GM19324 (cell line): ENCODE results near the gene TBC1D17.

Source experiments
- ATAC-seq: cut with Tn5 transposase; IDR thresholded peaks from one replicate; pipeline ENCODE4 v1.9.1; 2021; ENCODE audit warnings: mild to moderate bottlenecking, moderate library complexity; ENCODE audit not compliant: unreplicated experiment, low FRiP score

TBC1D17 gene

DNA sequence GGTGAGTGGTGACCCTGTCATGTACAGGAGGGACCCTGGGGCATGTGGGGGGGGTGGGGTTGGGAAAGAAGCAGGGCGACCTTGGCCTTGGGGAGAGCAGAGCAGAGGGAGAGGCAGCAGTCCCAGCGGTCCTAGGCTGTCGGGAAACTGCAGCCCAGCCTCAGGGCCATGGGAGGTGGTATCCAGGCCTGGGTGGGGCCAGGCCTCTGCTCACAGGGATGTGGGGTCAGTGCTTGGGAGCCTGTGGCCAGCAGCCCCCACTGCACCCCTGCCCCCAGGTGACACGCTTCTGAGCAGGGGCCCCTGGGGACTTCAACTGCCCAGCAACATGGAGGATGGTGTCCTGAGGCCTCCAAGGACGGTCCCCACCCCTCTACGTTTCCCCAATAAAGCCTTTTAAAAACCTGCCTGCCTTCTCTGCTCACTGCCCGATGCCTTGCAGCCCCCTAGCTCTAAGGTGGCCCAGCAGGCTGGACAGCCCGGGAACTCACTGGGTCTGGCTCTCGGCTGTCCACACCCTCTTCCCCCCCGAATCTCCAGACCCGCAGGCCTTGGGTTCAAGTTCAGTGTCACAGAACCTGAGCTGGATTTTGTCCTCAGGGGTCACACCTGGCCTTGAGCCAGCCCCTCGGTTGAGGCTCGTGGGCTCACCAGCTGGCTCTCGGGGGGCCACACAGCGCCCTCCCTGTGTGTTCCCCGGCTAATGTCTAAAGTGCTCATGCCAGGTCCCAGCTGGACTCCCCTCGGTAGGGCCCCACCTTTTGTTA lies 17.0 kb upstream of the TBC1D17 start:
- no peak for ATAC-seq

DNA sequence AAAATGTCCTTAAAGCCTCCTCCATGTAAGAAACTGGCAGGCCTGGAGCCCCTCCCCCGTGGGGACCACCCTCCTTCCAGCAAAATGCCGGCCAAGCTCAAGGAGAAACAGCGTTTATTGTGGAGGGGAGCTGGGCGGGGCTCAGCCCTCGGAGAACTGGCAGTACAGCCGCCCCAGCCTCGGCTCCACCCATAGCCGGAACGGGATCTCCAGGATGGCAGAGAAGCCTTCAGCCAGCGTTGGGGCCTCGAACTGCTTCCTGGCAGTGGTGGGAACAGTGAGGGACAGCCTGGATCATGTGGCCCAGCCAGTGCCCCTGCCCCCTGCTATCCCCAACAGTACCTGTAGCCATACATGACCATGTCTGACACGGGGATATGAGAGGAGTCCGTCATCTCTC lies 16.4 kb upstream of the TBC1D17 start:
- ATAC-seq = no peak

DNA sequence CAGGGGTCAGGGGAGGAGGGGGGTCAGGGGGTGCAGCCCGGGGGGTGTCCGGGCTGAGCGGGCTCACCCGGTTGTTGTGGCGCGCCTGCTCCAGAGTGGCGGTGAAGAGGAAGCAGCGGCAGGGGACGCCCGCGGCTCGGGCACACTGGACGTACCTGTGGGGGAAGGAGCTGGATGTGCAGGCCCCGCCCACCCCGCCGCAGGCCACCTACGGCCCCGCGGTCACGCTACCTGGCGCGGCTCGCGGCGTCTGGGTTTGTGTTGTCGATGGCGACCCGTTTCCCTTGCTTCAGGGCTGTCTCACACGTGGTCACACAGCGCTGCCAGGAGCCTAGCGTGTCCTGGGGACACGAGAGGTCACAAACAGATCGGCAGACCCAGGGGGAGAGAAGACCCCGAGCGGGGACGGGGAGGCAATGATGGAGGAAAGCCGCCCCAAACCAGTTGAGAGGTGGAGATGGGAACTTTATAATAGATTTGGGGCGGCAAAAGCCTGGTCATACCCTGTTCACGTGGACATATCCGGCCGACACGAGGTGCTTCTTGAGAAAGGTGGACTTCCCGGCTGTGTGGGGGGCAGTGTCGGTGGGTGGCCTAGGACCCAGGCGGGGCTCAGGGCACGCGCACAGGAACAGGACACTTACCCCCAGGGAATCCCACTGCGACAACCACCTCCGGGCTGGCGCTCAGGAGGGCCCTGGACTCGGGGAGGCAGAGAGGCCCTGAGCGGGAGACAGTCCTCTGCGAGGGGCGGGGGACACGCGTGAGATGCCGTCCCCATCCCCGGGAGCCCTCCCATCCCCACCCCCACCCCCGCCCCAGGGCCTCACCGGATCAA lies 15.7 kb upstream of the TBC1D17 start:
- no peak for ATAC-seq

DNA sequence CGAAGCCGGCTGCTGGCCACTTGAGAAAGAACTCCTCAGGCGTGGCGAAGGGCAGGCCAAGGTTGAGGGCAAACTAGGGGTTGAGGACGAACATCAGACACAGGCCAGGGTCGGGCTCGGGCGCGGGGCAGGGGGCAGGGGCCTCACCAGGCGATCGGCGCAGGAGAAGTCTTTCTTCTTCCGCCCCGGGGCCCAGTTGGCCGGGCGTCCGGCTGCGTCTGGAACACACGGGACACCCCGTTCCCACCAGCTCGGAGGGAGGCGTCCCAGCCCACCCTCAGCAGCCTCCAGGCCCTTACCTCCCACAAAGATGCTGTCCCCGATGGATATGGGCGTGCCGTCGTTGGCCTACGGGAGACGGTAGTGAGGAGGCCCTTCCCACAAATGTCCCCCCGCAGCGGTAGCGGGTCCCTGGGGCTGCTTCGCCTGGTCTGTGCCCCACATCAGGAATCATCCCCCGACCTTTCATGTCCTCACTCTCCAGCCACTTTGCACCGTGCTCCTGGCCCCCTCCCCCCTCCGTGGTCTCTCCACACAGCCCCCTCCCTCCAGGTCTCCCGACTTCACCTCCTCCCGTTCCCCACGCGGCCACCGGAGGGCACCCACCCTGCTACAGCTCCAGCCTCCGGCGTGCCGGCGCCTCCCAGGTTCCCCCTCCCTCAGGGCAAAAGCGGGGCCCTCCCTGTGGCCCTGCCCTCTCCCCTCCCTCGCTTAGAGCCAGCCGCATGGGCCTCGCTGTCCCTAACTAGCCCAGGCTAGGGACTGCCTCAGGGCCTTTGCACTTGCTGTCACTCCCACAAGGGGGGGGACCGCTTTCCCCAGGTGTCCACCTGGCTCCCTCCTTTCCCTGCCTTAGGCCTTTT lies 14.9 kb upstream of the TBC1D17 start:
- ATAC-seq = no peak

DNA sequence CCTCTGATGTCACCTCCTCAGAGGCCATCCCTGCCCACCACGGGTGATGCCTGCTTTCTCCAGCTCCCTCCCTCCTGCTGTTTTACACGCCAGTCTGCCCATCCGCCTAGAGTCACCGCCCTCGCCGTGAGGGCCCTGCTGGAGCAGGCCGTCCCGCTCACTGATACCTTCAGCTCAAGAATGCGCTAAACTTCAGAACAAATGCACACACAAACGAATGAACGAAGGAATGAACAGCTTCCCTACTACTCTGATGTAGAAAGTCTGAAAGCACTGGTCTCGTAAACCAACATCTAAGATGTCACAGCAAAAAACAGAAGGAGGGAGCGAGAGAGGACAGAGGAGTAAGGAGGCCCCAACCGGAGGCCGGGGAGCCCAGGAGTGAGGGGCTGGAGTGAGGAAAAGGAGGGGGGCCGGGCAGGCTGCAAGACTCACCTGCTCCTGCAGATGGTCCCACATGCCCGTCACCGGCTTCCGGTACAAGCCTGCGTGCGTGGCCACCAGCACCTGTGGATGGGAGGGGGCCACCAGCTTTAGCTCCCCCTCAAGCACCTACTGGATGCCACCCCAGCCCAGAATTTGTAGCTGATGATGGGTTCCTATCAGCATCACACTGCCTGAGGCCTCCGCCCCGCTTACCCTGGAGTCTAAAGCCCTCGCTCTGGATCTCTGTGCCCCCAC lies 14.1 kb upstream of the TBC1D17 start:
- ATAC-seq = no peak

DNA sequence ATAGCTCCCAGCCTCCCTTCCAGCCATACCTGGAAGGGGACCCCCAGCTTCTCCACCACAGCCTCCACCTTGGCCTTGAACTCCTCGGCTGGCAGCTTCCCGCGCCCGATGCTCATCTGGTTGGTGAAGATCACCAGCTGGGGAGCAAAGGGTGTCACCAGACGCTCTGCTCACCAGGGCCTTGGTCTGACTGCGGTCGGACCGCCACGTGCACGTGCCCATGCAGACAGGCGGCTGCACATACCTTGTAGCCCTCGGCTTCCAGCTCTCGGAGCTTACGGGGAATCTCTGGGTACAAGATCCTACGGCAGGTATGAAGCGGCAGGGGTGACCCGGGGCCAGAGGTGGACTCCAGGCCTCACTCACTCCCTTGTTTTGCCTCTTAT lies 13.6 kb upstream of the TBC1D17 start:
- no peak for ATAC-seq

DNA sequence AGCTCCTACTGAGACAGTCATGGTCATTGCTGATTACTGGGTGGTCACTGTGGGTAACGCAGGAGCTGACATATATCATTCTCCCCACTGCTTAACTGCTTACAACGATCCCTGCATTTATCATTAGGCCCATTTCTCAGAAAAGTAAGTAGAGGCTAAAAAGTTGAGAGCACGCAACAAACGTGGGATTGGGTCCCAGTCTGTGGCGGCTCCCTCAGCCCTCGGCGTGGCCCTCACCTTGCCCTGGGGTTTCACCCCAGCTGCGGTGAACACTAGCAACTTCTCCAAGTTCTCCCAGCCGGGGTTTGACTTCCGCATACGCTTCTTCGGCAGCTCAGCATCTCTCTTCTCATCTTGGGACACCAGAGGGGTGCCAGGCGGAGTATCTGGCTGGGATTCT lies 12.6 kb upstream of the TBC1D17 start:
- no peak for ATAC-seq

DNA sequence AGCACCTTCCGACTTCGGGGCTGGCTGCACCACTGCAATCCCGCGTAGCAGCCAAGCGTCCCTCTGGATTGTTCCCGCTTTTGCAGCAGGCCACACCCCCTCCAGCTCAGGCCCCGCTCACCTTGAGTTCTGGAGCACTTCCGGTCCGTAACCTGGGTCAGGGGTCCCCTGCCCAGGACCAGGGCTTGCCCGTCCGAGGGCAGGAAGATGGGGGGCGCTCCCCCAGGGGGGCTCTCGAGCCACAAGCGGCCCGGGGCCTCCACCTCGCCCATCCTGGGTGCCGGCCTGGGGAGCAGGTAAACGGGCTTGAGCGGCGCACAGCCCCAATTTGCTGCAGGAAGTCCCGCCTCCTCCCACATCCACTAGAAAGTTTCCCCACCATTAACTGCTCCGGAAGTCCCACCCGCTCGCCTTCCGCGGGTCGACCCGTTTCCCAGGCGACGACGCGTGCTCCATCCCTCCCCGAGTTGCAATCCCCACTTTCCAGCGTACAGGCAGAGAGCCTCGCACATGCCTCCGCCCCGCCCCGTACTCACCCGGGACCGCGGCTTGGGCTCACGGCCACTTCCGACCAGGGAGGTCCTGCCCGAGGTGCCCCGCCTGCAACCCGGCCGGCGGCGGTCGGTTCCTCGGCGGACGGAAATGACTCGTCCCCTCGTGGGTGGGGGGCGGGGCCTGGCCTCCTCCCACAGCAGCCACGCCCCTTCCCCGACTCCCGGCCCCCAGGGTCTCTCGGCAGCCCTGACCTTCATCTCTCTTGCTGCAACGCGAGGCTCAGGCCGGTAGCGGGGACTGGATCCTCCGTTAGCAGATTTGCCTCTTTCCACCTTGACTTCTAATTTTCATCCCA lies 10.3 kb upstream of the TBC1D17 start, which contains the start of gene PNKP:
Gene PNKP, minus strand, starts transcription at position 644 of the 850 bp plus-strand sequence. Its CDS starts 372 bp downstream, at position 272.
- peak; percentile 43 for ATAC-seq

DNA sequence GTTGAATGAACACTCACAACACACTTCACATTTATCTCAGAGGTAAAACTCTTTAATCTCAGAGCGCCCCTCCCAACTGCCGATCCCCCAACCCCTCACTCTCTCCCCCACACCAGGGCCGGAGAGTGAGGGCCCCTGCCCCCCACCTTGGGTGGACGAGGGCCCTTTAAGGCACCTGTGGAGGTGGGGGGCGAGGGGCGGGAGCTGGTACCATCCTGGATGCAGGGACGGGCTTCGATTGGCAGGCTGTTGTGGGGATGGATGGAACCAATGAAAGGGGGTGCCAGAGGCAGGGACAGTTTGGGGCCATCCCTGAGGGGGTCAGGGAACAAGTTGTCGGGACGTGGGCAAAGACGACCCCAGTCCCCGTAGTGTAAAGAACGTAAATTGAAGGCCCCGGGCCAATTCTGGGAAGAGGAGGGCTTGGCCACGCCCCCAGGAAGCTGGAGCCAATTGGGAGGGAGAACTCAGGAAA lies 8.5 kb upstream of the TBC1D17 start:
- peak; percentile 6 for ATAC-seq

DNA sequence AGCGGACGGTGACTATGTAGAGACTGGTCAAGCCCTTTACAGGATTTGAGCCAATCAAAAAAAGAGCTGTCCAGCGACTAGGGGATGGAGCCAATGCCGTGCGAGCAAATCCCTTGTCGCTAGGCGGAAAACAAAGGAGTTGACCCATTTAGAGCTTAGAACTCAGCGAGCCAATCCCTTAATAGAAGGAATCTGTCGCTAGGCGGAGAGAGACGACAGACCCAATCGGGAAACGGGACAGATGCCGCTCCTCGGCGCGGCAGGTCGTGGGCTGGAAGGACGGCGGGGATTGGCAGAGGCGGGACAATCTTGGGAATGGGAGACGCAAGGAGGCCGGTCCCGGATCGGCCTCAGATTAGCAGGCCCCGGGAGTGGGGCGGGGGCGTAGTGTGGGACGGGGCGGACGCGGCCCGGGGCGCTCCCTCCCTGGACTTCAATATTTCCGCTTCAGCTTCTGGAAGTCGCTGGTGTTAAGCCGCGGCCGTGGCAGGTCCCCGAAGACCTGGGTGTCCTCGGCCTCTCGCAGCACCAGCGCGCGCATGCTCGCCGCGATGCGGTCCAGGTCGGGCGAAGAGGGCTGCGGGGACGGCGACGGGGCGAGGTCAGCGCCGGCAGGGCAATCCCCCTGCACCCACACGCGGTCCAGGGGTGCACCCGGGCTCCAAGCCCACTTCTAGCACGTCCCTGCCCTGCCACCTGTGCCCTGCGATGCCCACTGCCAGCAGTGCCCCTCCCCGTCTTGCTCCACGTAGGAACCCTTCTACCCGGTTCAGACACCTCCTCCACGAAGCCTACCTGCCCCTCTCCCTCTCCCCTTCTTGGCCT lies 7.8 kb upstream of the TBC1D17 start:
- peak; percentile 75 for ATAC-seq

DNA sequence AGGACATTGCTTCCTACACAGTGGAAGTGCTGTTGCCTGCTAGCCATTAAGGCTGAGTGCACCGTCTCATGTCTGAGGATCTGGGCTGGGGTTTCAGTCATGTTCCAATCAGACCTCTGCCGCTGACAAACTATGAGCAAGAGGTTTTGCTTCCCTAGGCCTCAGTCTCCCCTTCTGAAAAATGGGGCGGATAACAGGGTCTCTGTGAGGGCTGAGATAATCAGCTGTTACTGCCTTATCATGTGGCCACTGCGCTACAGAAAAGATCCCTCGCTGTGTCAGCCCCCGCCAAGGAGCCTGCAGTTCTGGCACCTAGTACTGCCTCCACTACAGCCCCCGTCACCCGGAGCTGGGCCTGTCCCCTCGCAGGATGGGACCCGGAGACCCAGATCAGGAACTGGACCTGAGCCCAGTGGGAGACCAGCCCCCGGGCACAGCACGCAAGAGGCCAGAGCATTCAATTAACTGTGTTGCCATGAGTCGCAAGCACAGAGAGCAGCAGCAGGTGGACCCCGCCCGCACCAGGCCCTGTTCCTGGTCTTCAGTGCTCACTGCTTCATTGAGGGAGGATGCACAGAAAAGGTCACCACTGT lies 7.1 kb upstream of the TBC1D17 start:
- no peak for ATAC-seq

DNA sequence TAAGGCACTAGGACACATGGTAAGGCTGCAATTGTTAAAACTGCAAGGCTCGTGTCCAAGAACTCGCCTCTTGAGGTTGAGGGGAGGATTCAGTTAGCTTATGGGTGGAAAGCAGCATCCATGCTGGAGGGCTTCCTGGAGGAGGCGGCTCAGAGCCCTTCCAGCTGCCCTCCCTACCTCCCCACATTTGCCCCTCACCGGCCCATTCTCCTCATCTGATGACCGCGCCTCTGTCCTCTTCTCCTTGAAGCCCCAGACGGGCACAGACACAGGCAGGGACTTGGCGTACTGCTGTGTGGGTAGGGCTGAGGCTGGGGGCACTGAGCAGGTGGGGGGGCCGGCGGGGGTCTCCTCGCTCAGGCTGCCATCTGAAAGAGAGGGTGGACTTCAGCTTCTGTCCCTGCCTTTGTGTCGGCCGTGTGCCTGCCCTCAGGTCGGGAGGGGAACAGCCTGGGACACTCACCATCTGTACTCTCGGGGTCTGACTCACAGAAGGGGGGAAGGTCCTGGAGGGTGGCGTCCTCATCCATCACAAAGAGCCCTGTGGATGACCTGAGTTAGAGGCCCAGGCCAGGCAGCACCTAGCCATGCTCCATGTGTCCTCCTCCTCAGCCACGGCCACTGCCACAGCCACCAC lies 6.0 kb upstream of the TBC1D17 start:
- no peak for ATAC-seq

DNA sequence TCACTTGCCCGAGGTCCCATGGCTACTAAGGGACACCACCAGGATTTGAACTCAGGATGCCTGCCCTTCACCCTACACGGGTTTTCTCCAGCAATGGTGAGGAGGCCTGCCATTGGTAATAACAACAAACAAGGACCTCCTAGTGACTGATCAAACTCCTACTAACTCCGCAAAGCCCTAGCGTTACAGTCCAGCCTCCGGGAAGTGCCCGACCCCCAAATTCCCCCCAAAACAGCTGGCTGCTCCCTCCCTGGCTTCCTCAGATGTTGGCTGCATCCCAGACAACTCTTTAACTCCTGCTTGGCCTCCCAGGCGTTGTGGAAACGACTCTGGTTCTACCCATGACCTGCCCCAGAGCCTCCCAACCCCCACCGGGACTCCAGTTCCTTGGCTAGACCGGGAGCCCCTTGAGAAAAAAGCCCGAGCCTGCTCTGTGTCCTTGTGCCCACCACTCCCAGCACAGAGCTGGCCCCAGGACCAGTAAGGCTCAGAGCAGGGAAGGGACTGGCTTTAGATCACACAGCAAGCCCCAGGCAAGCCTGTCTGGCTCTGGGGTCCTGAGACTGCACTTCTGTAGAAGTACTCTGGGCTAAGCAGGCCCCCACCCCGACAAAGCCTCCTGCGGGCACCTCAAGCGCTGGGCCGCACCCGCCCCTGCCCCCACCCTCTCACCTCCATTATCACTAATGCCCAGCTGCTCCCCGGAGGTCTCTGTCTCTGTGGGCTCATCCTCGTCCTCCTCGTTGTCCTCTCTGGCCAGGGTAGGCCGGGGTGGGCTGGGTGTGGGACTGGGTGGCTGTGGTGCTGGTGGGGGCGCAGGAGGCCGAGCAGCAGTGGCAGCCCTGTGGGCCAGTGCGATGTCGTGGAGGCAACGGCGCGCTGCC lies 5.0 kb upstream of the TBC1D17 start:
- ATAC-seq = no peak

DNA sequence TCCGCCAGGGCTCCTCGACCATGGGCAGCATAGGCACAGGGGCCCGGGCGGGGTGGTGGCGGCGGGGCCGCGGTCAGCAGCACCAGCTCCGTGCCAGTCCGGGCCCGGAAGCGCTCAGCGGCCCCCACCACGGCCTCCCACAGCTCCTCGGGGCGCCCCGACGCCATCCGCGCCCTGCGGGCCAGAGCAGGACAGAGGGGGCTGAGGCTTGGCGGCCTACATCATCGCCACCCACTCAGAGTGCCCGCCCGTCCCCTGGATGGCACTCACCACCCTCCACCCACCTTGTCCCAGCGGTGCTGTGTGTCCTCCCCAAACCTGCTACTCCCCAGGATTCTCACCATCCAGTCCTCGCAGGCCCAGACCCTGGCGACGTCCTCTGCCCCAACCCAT lies 4.4 kb upstream of the TBC1D17 start:
- no peak for ATAC-seq

DNA sequence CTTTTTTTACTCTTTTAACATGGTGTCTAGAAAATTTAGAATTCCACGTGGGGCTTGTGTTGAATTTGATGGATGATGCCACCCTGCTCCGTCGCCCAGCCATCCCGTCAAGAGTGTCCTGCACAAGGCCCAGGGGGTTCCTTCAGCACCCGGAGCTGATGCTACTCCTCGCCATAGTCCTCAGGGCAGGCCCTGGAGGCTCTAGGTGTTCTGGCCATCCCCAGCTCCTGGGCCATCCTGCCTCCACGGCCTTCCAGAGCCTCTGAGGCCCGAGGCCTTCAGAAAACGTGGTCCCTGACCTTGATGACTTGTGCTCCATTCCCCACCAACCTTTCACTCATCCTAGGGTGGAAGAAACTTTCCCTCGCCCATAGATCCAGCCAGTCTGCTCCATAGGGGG lies 3.7 kb upstream of the TBC1D17 start:
- no peak for ATAC-seq

DNA sequence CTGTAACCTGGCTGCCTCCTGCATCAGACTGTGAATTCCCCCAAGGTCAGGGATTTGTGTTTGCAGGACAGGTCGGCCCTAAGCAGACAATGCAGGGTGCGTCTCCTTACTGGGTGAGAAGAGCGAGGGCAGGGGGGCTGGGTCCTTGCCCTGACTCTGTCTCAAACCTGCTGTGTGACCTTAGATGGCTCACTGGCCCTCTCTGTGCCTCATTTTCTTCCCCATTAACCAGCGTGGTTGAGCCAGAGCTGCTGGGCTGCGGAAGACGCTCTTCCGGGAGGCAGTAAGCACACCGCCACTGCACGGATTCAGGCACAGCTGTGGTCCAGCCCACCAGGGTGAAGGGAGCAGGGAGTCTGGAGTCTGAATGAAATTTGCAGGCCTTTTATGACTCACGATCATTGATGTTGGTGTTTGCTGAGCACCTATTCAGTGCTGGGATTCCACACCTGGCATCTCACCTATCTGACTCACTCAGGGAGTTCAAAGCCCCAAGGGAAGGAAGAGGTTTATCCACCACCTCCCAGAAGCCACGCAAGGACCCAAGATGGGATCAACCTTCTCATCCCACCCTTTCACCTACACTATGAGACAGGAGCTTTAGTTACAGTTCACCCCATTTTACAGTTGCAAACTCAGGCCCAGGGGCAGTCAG lies 2.9 kb upstream of the TBC1D17 start:
- no peak for ATAC-seq
